Gastrocnemius medialis (tissue), 4 donors: ENCODE results near the gene CYP20A1. TPM values are rescaled to one million over a fixed set of nuclear protein-coding genes. Genes with fewer than 3 reads are reported as not detected.

ENCODE experiments used
- ATAC-seq, 2 donors: fragments of 150-250 bp; one replicate each; pipeline ENCODE4 v1.9.1; 2016
- DNase-seq, 2 donors: peaks; one replicate each; pipeline ENCODE4 v3.0.0-alpha.2; 2019
- H3K27ac ChIP-seq, 4 donors: fragments of 200-600 bp; sonication (generic); 1 replicate in 1 of 4; 2 replicates in 3 of 4; pipeline ENCODE4 v1.5.1; 2016 to 2018; ENCODE audit warnings: mild to moderate bottlenecking in 2 of 4, moderate library complexity in 1 of 4
- H3K27me3 ChIP-seq, 3 donors: fragments of 200-600 bp; sonication (generic) in 2 of 3; 1 replicate in 1 of 3; 2 replicates in 2 of 3; pipeline versions ENCODE4 v1.5.1 to v1.6.0; 2016 to 2019; ENCODE audit warnings: mild to moderate bottlenecking in 1 of 3, moderate library complexity in 1 of 3
- H3K36me3 ChIP-seq, 2 donors: fragments of 200-600 bp; sonication (generic) in 1 of 2; one replicate each; pipeline ENCODE4 v1.5.1; 2017 to 2018
- H3K4me1 ChIP-seq, 2 donors: fragments of 200-600 bp; sonication (generic) in 1 of 2; one replicate each; pipeline ENCODE4 v1.5.1; 2016 to 2017; ENCODE audit warnings: mild to moderate bottlenecking in 2 of 2
- H3K4me3 ChIP-seq, 4 donors: fragments of 200-600 bp; sonication (generic) in 3 of 4; 1 replicate in 1 of 4; 2 replicates in 3 of 4; pipeline ENCODE4 v1.5.1; 2016 to 2019; ENCODE audit warnings: mild to moderate bottlenecking in 2 of 4
- H3K9me3 ChIP-seq, 3 donors: fragments of 200-600 bp; sonication (generic) in 2 of 3; 1 replicate in 1 of 3; 2 replicates in 2 of 3; pipeline ENCODE4 v1.5.1; 2016 to 2019
- CTCF ChIP-seq, 5 experiments: fragments of 450-650 bp in 3 of 5; fragments of 200-600 bp in 2 of 5; sonication (generic) in 2 of 5; IDR thresholded peaks in 4 of 5; conservative IDR thresholded peaks in 1 of 5; 1 replicate in 4 of 5; 2 replicates in 1 of 5; pipeline ENCODE4 v1.5.1; 2016 to 2019; ENCODE audit warnings: antibody characterized with exemption in 5 of 5, mild to moderate bottlenecking in 3 of 5, moderate library complexity in 3 of 5
- POLR2A ChIP-seq, 2 donors: fragments of 450-650 bp; IDR thresholded peaks; one replicate each; pipeline ENCODE4 v1.6.1; 2017; ENCODE audit warnings: antibody characterized with exemption in 2 of 2, mild to moderate bottlenecking in 2 of 2, moderate library complexity in 2 of 2
- in situ Hi-C, 4 donors: fragments of 200-750 bp; cut with MboI; loops; one replicate each; pipeline versions ENCODE4 v1.15.0 to v1.8.0; 2017; ENCODE audit warnings: low sequenced_read_pairs in 4 of 4
- intact Hi-C: fragments of 100-400 bp; cut with DNase I; formaldehyde crosslinking; loops from one replicate; pipeline ENCODE4 v1.15.1; 2023; ENCODE audit warnings: low total_unique reads
- total RNA-seq, 4 donors: library from RNA; depleted of rRNA; stranded (reverse); fragments of >200 nt; gene quantifications; one replicate each; pipeline versions ENCODE4 v1.1.0 to v1.2.3, GENCODE V29; 2016

The CYP20A1 gene
- total RNA-seq, 4 donors from 2014 or later: 12.4 to 24.4 (median 17.7) TPM

GRCh38 chr2:203328760-203329540 is 90.1 kb downstream of the CYP20A1 start:
- H3K4me1 ChIP-seq: peaks cover 10 to 17% of the 10 kb centered on the region in 2 donors
- in situ Hi-C loops (no loop called here), intact Hi-C loops (loop anchor here (1.0 kb wide), 1 partner anchor 91 kb away; no protein-coding TSS in a partner anchor)
- H3K9me3 ChIP-seq: no peaks in the 10 kb centered on the region
- H3K27me3 ChIP-seq: no peaks in the 10 kb centered on the region
- DNase-seq (no peak), ATAC-seq (peak; percentile 32 to 42)
- H3K4me3 ChIP-seq: peak overlapping the region; percentile 82 to 95 (median 91)
- no peaks in the 10 kb centered on the region for H3K36me3 ChIP-seq
- TF ChIP-seq CTCF (IDR thresholded peaks at IDR 0.05 in 4 of 5, conservative IDR thresholded peaks at IDR 0.05 in 1 of 5) (no peak), POLR2A (IDR thresholded peaks at IDR 0.05) (no peak)
- H3K27ac ChIP-seq: peak overlapping the region; percentile 64 to 80 (median 76)

GRCh38 chr2:203330434-203330833 is 91.6 kb downstream of the CYP20A1 start:
- no peak for ATAC-seq
- Histone ChIP-seq H3K27me3 (no peaks in the 10 kb centered on the region), H3K36me3 (no peaks in the 10 kb centered on the region), H3K9me3 (no peaks in the 10 kb centered on the region), H3K27ac (no peak overlapping the region), H3K4me1 (peaks cover 10 to 17% of the 10 kb centered on the region in 2 donors), H3K4me3 (no peak overlapping the region)
- TF ChIP-seq CTCF (IDR thresholded peaks at IDR 0.05 in 4 of 5, conservative IDR thresholded peaks at IDR 0.05 in 1 of 5): no peak
- no peak for TF ChIP-seq POLR2A (IDR thresholded peaks at IDR 0.05)
- intact Hi-C loops (loop anchor here (10.0 kb wide), 1 partner anchor 1524 kb away; no protein-coding TSS in a partner anchor), in situ Hi-C loops (no loop called here)
- DNase-seq: no peak

GRCh38 chr2:203338322-203338721 is 99.5 kb downstream of the CYP20A1 start:
- TF ChIP-seq POLR2A (IDR thresholded peaks at IDR 0.05) (no peak), CTCF (IDR thresholded peaks at IDR 0.05 in 4 of 5, conservative IDR thresholded peaks at IDR 0.05 in 1 of 5) (no peak)
- H3K27ac ChIP-seq: no peak overlapping the region
- DNase-seq: no peak
- in situ Hi-C loops (no loop called here), intact Hi-C loops (loop anchor here (10.0 kb wide), 1 partner anchor 1516 kb away; no protein-coding TSS in a partner anchor)
- H3K4me3 ChIP-seq: no peak overlapping the region
- H3K9me3 ChIP-seq: no peaks in the 10 kb centered on the region
- H3K4me1 ChIP-seq: peaks cover 5 to 10% of the 10 kb centered on the region in 2 donors
- H3K27me3 ChIP-seq: no peaks in the 10 kb centered on the region
- no peaks in the 10 kb centered on the region for H3K36me3 ChIP-seq
- no peak for ATAC-seq

GRCh38 chr2:203340791-203341487 is 102.1 kb downstream of the CYP20A1 start:
- Histone ChIP-seq H3K4me3 (no peak overlapping the region), H3K27ac (no peak overlapping the region), H3K27me3 (no peaks in the 10 kb centered on the region), H3K4me1 (peaks cover 0 to 6% of the 10 kb centered on the region in 2 donors), H3K9me3 (no peaks in the 10 kb centered on the region), H3K36me3 (no peaks in the 10 kb centered on the region)
- TF ChIP-seq CTCF (IDR thresholded peaks at IDR 0.05 in 4 of 5, conservative IDR thresholded peaks at IDR 0.05 in 1 of 5): no peak
- no peak for TF ChIP-seq POLR2A (IDR thresholded peaks at IDR 0.05)
- intact Hi-C loops: no loop called here
- in situ Hi-C loops: no loop called here
- ATAC-seq (no peak), DNase-seq (no peak)
